ENCODE results near the gene RIMOC1. TPM values are rescaled to one million over a fixed set of nuclear protein-coding genes. Genes with fewer than 3 reads are reported as not detected.

Gene RIMOC1
- polyA plus RNA-seq, 1 donor (not counting 4 experiments of a cell fraction or from before 2014, with no cell fraction given): 23.7 TPM

DNA sequence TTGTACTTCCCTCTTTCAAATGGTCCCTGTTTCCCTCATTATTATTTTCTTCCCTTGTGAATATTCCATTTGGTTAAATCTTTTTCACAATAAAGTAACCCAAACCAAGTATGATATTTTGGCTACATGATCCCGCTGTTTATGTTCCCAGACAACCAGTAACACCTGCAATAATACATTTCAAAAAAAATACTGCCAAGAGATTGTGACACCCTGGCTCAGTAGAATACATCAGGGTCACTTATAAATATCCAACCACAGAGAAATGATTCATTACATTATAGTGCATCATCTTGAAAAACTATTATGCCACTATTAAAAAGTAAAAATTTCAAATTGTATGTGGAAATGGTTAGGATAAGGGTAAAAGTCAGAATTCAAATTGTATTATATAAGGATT is 26.7 kb upstream of the RIMOC1 start:
- Histone ChIP-seq H3K9ac (ENCODE audit: control insufficient read depth, extremely low read depth, insufficient read depth, low read length) (no peak overlapping the region), H3K27me3 (ENCODE audit: control insufficient read depth, extremely low read depth, insufficient read depth, low read length) (no peaks in the 10 kb centered on the region), H2AFZ (ENCODE audit: control insufficient read depth, low read length) (no peak overlapping the region), H3K27ac (ENCODE audit: control insufficient read depth, insufficient read depth, low read length) (no peak overlapping the region), H3K4me1 (ENCODE audit: control insufficient read depth, extremely low read depth, insufficient read depth, low read length) (no peaks in the 10 kb centered on the region), H3K4me3 (ENCODE audit: control insufficient read depth in 2 of 3, extremely low read depth in 1 of 3, insufficient read depth in 2 of 3, low read depth in 1 of 3, low read length in 3 of 3) (no peak overlapping the region), H3K79me2 (ENCODE audit: control insufficient read depth, insufficient read depth, low read length) (no peaks in the 10 kb centered on the region), H4K20me1 (ENCODE audit: control insufficient read depth, extremely low read depth, insufficient read depth, low read length) (no peaks in the 10 kb centered on the region), H3K9me1 (ENCODE audit: control insufficient read depth, extremely low read depth, insufficient read depth, low read length) (no peaks in the 10 kb centered on the region), H3K9me3 (ENCODE audit: control insufficient read depth, low read depth, low read length) (no peaks in the 10 kb centered on the region), H3K36me3 (ENCODE audit: control insufficient read depth in 2 of 2, extremely low read depth in 1 of 2, insufficient read depth in 2 of 2, low read length in 2 of 2) (no peaks in the 10 kb centered on the region), H3K4me2 (ENCODE audit: control insufficient read depth, extremely low read depth, insufficient read depth, low read depth, low read length) (no peak overlapping the region)
- no peak for TF ChIP-seq EZH2 (IDR thresholded peaks at IDR 0.05; ENCODE audit: low read length)
- TF ChIP-seq, protein P1, sequence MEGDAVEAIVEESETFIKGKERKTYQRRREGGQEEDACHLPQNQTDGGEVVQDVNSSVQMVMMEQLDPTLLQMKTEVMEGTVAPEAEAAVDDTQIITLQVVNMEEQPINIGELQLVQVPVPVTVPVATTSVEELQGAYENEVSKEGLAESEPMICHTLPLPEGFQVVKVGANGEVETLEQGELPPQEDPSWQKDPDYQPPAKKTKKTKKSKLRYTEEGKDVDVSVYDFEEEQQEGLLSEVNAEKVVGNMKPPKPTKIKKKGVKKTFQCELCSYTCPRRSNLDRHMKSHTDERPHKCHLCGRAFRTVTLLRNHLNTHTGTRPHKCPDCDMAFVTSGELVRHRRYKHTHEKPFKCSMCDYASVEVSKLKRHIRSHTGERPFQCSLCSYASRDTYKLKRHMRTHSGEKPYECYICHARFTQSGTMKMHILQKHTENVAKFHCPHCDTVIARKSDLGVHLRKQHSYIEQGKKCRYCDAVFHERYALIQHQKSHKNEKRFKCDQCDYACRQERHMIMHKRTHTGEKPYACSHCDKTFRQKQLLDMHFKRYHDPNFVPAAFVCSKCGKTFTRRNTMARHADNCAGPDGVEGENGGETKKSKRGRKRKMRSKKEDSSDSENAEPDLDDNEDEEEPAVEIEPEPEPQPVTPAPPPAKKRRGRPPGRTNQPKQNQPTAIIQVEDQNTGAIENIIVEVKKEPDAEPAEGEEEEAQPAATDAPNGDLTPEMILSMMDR (optimal IDR thresholded peaks at IDR 0.05 in 1 of 3, IDR thresholded peaks at IDR 0.05 in 1 of 3, conservative IDR thresholded peaks at IDR 0.05 in 1 of 3; ENCODE audit: extremely low read depth in 1 of 3, insufficient read depth in 2 of 3, low read length in 3 of 3): no peak
- no peak for FAIRE-seq
- DNase-seq (ENCODE audit: low read depth, low spot score): no peak
- dilution Hi-C loops (cut with MboI; ENCODE audit: extremely low pct_ligation_motif_present, low sequenced_read_pairs): no loop called here

GRCh38 chr5:41878173-41878572 is 26.0 kb upstream of the RIMOC1 start:
- Histone ChIP-seq H2AFZ (ENCODE audit: control insufficient read depth, low read length) (no peak overlapping the region), H3K4me2 (ENCODE audit: control insufficient read depth, extremely low read depth, insufficient read depth, low read depth, low read length) (no peak overlapping the region), H3K4me3 (ENCODE audit: control insufficient read depth in 2 of 3, extremely low read depth in 1 of 3, insufficient read depth in 2 of 3, low read depth in 1 of 3, low read length in 3 of 3) (no peak overlapping the region), H3K9me1 (ENCODE audit: control insufficient read depth, extremely low read depth, insufficient read depth, low read length) (no peaks in the 10 kb centered on the region), H3K9ac (ENCODE audit: control insufficient read depth, extremely low read depth, insufficient read depth, low read length) (no peak overlapping the region), H3K4me1 (ENCODE audit: control insufficient read depth, extremely low read depth, insufficient read depth, low read length) (no peaks in the 10 kb centered on the region), H3K27me3 (ENCODE audit: control insufficient read depth, extremely low read depth, insufficient read depth, low read length) (no peaks in the 10 kb centered on the region), H3K27ac (ENCODE audit: control insufficient read depth, insufficient read depth, low read length) (no peak overlapping the region), H4K20me1 (ENCODE audit: control insufficient read depth, extremely low read depth, insufficient read depth, low read length) (no peaks in the 10 kb centered on the region), H3K79me2 (ENCODE audit: control insufficient read depth, insufficient read depth, low read length) (no peaks in the 10 kb centered on the region), H3K36me3 (ENCODE audit: control insufficient read depth in 2 of 2, extremely low read depth in 1 of 2, insufficient read depth in 2 of 2, low read length in 2 of 2) (no peaks in the 10 kb centered on the region), H3K9me3 (ENCODE audit: control insufficient read depth, low read depth, low read length) (no peaks in the 10 kb centered on the region)
- dilution Hi-C loops (cut with MboI; ENCODE audit: extremely low pct_ligation_motif_present, low sequenced_read_pairs): no loop called here
- TF ChIP-seq, protein P1 (optimal IDR thresholded peaks at IDR 0.05 in 1 of 3, IDR thresholded peaks at IDR 0.05 in 1 of 3, conservative IDR thresholded peaks at IDR 0.05 in 1 of 3; ENCODE audit: extremely low read depth in 1 of 3, insufficient read depth in 2 of 3, low read length in 3 of 3): no peak
- no peak for TF ChIP-seq EZH2 (IDR thresholded peaks at IDR 0.05; ENCODE audit: low read length)
- DNase-seq (ENCODE audit: low read depth, low spot score) (no peak), FAIRE-seq (no peak)

Measured in keratinocyte (primary cell).